ENCODE data around the gene TAS2R43.

GRCh38 chr12:11070999-11071398 is 21.1 kb downstream of the TAS2R43 start:
- TF ChIP-seq EZH2phosphoT487 (IDR thresholded peaks at IDR 0.05; ENCODE audit: borderline replicate concordance, low read depth) = no peak
- no peak for TF ChIP-seq MEF2A (IDR thresholded peaks at IDR 0.05; ENCODE audit: borderline replicate concordance, low read depth)
- no peak for TF ChIP-seq CTCF (IDR thresholded peaks at IDR 0.05)
- TF ChIP-seq REST (IDR thresholded peaks at IDR 0.05; ENCODE audit: low read depth, low read length) = no peak
- TF ChIP-seq POLR2AphosphoS5 (IDR thresholded peaks at IDR 0.05; ENCODE audit: low read depth, low read length) = no peak
- no peak for TF ChIP-seq RFX5 (IDR thresholded peaks at IDR 0.05; ENCODE audit: low read length)
- no peak for TF ChIP-seq USF1 (IDR thresholded peaks at IDR 0.05; ENCODE audit: borderline replicate concordance, low read depth)
- TF ChIP-seq FOXM1 (IDR thresholded peaks at IDR 0.05; ENCODE audit: low read depth) = no peak
- TF ChIP-seq USF2 (IDR thresholded peaks at IDR 0.05; ENCODE audit: borderline replicate concordance, low read depth, low read length) = no peak

Data from SK-N-SH (cell line).